HuH-7.5 (cell line): Measurements from ENCODE around the gene GRIK1.

ENCODE experiments used
- DNase-seq: peaks from one replicate; pipeline ENCODE4 v3.0.0; 2011; ENCODE audit warnings: low spot score

The GRIK1 gene

GRCh38 chr21:29671728-29672127 is 268.1 kb downstream of the GRIK1 start:
- no peak for DNase-seq

GRCh38 chr21:29670228-29670627 is 269.6 kb downstream of the GRIK1 start:
- DNase-seq = no peak

DNA sequence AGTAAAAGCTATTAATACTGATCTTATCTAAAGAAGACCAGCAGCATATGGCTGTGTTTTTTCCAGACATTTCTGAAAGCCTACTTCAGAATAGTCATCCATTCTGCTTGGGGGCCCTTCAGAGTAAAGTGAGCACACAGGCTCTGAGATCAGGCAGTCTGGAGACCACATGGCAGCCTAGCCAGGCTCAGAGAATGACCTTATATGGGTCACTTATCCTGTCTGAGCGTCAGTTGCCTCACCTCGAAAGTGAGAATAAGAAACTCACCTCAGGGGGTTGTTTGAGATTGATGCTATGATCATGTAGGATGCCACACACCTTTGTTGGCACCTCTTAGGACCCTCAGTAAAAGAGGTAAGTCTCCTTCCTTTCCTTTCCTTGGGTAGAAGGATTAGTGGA is 270.4 kb downstream of the GRIK1 start:
- DNase-seq = no peak

GRCh38 chr21:29667651-29668050 is 272.1 kb downstream of the GRIK1 start:
- no peak for DNase-seq

DNA sequence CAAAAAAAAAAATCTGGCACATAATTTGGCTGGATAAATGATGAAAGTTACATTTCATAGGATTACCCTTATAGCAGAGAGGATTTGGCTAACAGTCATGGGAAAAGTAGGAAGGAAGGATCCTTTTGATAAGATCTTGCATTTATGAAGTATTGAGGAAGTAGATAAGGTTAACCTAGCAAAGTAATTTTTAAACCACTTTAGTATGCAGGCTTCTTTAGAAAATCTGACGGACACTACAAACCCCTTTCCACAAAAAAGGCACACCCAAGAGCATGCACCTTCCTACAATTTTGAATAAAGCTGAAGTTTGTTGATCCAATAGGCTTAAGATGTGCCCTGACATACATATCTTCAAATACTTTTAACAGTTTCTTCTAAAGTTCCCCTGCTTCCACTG is 275.2 kb downstream of the GRIK1 start:
- no peak for DNase-seq

- no peak for DNase-seq
Measured at GRCh38 chr21:29661672-29662442, 277.9 kb downstream of the GRIK1 start.

DNA sequence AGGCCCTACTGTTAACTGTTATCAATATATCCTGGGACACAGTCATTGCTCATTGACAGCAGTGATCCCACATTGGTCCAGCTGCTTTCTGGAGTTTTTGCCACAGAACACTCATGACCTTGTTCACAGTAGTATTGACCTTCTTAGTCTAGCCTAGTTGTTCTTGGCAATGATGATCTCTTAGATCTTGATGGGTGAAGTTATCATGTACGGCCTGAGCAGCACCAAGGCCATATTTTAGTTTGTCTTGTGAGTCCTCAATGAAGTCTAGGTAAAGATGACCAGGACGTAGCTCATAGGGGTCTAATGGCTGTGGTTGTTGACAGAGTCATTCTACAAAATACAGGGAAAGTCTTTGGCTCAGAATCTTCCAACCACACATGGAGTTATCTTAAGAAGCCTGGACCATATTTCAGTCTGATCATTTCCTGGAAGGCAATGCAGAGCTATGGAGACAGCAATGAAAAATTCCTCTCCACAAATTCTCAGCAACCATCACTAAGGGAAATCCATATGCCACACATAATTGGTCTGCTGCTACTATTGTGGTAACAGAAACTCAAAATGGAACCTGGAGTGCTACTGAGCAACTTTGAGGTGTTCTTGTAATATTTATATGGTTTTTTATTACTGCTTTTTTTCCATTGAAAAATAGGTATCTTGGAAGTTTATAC is 279.6 kb downstream of the GRIK1 start:
- DNase-seq = no peak

- no peak for DNase-seq
Measured at GRCh38 chr21:29658934-29659203, 280.9 kb downstream of the GRIK1 start.

DNA sequence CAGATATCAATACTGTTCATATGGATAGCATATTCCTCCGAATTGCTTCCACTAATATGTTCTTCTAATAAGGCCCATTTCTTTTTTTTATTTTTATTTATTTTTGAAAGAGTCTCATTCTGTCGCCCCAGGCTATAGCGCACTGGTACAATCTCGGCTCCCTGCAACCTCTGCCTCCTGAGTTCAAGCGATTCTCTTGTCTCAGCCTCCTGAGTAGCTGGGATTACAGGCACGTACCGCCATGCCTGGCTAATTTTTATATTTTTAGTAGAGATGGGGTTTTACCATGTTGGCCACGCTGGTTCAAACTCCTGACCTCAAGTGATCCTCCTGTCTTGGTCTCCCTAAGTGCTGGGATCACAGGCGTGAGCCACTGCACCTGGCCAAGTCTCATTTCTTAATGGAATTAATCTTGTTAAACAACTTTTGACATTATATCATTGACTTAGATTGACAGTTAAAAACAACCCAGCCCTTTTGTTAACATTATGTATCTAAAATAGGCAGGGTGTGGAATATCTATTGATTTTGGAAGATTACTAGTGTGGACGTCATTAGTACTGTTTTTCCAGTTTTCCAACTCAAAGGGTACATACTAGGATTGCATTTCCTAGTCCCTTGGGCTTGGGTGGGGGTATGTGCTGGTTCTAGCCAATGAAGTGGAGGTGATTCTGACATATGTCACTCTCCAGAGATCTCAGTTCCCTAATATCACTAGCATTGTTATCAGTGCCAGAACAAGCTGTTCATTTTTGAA is 281.4 kb downstream of the GRIK1 start:
- no peak for DNase-seq

- no peak for DNase-seq
Measured at GRCh38 chr21:29657240-29657989, 282.4 kb downstream of the GRIK1 start.

DNA sequence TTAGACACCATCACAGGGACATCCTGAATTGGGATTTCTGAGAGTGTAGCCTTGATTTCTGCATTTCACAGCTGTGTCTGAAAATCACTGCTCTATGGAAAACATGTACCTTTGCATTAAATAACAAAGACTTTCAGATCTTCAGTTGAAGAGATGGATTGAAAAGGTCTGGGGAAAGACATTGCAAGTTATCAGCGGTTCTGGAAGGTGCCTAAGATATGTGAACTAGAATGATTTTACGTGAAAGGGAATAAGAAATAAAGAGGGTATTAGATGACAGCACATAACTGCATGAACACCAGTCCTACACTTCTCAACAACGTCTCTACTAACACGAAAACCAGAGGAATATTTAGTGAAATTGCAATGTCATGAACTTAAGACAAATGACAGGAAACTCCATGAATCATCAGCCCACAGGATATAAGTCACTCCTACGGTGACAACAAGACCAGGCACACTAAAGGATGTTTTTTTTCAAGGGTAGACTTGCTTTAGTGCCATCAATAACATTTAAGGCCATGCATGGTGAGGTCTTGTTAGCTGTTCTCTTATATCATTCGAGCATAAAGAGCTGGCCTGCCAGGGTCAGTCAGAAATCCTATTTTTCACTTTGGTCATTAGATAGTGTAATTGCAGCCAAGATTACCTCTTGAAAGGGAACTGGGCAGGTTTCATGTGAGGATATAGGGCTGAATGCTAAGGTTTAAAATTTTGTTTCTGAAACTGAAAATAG is 283.1 kb downstream of the GRIK1 start:
- DNase-seq = no peak

DNA sequence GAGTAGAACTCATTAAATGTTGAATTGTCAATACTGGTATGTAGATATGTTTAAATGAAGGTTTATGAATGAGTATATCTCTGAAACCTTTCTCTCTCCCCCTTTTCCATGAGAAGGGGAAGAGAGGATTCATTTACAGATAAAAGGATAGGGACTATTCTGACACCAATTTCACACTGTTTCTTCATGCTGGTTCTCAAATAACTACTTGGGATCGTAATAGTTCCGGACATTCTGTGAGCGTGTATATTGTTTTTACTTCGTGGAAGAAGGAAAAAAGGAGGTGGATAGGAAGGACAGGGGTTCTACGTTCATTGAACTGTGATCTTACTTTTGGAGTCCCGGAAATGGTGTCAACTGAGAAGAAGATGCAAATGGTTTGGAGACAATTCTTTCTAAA is 284.2 kb downstream of the GRIK1 start:
- no peak for DNase-seq

DNA sequence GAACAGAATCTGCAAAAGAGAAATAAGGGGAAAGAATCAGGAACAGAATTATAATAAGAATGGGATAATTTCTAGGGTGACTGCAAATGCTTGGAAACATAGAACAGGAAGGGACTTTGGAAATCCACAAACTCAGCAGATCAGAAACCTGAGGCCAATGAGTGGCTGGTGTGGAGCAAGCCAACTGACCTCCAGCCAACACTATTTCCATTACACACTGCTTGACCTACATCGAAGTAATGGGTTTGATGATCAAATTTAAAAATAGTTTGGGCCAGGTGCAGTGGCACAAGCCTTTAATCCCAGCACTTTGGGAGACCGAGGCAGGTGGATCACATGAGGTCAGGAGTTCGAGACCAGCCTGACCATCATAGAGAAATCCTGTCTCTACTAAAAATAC is 284.9 kb downstream of the GRIK1 start:
- DNase-seq = no peak

GRCh38 chr21:29654203-29654602 is 285.6 kb downstream of the GRIK1 start:
- DNase-seq = no peak

DNA sequence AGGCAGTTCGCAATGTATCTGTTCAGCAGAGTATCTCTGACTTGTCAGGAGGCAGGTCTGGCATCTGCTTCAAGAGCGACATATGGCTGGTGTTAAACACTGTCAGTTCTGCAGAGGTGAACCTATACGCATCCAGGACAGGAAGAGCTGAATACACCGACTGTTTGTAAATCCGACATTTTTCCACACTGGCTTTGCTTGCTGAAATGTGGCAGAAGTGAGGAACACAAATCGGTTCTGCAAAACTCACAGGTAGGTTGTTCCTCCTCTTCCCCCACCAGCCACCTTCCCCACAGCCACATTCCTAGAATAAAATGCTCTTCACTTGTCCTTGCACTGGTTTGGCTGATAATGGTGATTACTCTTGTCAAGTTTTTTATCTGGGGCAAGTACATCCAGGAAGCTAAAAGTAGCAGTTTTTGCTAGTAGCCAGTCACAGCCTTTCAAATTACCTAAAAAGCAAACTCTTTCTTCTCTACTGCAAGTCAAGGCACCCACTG is 289.2 kb downstream of the GRIK1 start:
- DNase-seq = no peak

- DNase-seq = no peak
Measured at GRCh38 chr21:29649406-29649814, 290.4 kb downstream of the GRIK1 start.

DNA sequence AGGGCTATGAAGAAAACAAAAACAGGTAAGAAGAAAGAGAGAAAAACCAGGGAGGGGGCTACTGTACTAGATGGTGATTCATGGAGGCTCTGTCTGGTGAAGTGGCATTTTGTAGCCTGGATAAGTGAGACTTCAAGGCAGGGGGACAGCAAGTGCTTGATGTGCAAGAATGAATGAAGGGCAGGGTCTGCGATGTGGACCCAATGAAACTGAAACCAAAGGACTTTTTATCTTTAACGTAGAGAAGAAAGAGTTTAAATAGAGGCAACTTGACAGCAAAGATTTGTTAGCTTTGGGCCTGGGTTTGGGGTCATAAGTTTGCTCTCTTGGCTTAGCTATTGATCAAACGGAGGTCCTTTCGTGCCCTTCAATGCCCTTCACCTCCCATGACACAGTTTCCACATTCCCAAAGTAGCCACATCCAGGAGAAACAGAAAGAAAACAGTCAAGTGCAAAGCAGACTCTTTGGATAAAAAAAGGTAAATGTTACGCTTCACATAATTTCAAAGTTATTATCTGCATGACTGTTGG is 291.0 kb downstream of the GRIK1 start:
- no peak for DNase-seq

GRCh38 chr21:29647353-29647781 is 292.4 kb downstream of the GRIK1 start:
- no peak for DNase-seq

- DNase-seq = no peak
Measured at GRCh38 chr21:29645666-29646553, 293.9 kb downstream of the GRIK1 start.

GRCh38 chr21:29643289-29643688 is 296.5 kb downstream of the GRIK1 start:
- DNase-seq = no peak
